GM18519 (cell line): ENCODE results near the gene MAPKAP1.

Experiments used
- ATAC-seq: cut with Tn5 transposase; IDR thresholded peaks from one replicate; pipeline ENCODE4 v1.9.1; 2021; ENCODE audit warnings: mild to moderate bottlenecking, moderate library complexity; ENCODE audit not compliant: unreplicated experiment, low FRiP score

The MAPKAP1 gene

DNA sequence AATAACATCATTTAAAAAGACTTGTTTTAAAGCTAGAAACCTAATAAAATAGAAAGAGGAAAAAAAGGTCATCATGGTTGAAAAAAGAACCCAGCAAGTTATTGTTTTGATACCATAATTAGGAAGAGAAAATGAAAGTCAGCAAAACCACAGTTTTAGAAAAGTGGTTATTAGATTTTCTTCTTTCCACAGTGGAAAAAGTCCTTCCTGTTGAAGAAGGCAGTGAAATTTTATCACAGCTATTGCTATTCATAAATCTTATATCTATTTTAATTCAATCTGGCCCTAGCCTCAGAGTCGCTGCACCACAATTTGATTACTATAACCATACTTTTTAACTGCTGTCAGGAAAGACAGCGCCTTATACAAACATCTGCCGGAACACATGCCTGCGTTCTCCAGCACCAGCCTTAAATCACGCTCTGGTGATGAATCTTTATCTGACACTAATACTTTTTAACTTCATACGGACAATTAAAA, 60.3 kb downstream of the MAPKAP1 start:
- ATAC-seq, result no peak

DNA sequence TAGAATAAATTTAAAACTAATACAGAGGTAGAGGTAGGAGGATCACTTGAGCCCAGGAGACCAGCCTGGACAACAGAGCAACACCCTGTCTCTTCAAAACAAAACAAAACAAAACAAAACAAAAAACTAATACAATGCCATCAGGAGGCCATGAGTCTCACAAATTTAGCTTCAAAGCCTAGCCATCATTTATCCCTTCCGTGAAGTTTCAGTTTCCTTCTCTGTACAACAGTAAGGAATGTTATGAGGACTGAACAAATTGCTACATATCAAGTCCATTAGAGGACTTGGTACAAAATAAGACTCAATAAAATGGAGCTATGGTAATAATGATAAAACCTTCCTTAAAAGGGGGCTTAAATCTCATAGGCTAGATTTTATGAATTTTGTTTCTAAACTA, 60.8 kb downstream of the MAPKAP1 start:
- no peak for ATAC-seq

DNA sequence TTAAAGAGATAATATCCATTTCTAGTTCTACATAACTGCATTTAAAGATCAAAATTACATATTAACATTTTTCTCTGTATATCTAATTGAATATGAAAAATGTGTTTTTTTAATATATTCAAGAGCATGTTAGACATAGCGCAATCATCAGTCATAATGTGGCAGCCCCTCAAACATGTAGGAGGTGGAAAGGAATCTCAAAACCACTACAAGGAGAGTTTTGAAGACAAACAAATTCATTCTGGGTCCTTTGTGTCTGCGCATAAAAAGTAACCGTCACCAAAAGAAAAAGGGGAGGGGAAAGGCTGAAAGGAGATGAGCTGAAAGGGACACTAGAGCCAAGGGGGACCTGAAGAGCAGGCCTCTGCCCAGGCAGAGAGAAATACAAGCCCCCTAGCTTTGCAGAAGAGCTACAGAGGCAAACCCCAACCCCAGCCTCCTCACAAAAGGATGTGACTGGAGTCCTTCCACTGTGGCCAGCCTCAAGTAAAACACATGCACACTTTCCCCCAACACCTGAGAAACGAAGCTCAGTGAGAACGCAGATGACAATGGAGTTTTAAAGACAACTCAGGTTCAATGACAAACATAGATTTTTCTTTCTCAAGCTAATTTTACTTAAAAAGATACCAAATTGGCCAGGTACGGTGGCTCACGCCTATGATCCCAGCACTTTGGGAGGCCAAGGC, 62.0 kb downstream of the MAPKAP1 start:
- ATAC-seq, result no peak

DNA sequence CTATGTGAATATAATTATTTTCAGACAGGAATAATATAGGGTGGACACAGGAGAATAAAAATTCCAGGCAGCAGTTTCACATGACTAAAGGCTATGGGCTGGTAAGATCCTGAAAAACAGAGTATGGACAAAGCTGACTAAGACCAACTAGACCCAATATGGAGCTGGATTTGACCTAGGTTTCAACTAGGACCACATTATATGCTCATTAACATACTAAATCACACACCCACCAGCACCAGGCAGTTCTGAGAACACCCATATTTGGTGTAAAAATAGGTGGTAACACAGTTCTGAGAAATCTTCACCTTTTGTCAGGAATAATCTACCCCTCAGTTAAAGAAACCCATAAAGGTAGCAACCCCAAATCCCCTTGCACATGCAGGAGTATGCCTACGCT, 64.7 kb downstream of the MAPKAP1 start:
- ATAC-seq, result no peak

DNA sequence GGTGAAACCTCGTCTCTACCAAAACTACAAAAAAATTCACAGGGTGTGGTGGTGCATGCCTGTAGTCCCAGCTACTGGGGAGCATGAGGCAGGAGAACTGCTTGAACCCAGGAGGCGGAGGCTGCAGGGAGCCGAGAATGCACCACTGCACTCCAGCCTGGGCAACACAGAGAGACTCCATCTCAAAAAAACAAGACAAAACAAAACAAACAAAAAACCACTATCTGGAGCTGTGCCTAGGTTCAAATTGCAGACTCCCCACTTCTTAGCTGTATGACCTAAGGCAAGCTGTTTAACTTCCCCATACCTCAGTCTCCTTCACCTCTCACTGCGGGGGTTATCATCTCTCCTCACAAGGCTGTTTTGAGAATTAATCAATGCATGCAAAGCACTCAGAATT, 68.0 kb downstream of the MAPKAP1 start:
- no peak for ATAC-seq

DNA sequence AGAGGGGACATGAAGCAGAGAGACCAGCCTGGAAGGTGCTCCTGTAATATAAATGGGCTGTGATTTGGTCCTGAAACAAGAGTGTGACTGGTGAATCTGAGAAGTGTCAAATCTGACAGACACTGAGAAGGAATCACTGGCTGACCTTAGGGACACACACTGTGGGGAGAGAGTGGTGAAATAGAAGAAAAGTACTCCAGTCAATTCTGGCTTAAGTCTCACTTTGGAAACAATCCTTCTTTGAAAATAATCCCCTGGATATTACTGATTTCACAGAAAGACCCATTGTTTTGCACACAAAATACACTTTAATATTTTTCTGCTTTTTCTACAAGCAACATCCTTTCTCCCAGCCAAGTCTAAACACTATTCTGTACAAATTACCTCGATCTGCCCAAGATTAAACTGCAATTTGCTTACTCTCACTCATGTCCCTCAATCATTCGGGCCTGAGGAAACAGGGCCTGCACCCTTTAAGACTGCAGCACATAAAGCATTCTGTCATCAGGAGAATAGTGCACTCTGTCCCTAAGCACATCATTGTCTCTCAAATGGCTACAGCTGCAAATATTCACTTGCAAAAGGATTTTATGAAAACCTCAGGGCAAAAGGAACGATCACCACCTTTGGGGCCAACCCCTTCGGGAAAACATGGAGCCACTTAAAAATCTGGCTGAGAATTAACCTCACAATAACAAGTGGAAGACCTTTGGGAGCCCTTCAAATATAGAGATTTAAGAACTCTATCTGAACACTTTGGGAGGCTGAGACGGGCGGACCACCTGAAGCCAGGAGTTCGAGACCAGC, 68.6 kb downstream of the MAPKAP1 start:
- no peak for ATAC-seq

DNA sequence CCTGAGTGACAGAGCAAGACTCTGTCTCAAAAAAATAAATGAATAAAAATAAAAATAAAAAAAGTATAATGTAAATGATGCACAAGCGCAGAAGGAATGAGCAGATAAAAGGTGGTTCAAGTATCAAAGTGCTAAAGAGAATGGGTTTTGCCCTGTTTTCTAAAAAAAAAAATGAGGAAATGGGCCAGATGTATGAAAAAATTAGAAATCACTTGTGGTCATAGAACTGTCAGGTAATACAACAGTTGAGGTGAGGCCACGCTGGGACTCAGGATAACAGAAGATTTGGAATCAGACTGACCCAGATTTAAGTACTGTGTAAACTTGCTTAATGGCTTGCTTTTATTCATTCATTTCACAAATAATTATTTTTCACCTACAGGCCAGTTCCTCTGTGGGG, 69.8 kb downstream of the MAPKAP1 start:
- ATAC-seq, result no peak

DNA sequence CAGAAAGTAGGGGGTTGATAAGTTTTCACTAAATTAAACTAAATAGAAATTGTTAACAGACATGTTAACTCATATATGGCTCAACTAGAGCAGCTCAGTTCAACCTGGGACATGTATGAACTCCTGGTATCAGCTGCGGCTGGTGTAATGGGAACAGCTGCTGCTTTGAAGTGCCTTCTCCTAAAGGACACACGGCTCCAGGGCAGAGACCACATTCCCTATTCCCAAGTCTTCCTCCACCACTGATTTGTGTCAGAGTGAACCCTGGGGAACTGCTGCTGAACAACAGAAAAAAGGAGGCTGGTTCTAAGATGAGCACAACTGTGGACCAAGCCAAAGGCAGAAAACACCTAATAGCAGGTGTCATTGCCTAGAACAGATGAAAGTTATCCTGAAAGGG, 71.1 kb downstream of the MAPKAP1 start:
- no peak for ATAC-seq

DNA sequence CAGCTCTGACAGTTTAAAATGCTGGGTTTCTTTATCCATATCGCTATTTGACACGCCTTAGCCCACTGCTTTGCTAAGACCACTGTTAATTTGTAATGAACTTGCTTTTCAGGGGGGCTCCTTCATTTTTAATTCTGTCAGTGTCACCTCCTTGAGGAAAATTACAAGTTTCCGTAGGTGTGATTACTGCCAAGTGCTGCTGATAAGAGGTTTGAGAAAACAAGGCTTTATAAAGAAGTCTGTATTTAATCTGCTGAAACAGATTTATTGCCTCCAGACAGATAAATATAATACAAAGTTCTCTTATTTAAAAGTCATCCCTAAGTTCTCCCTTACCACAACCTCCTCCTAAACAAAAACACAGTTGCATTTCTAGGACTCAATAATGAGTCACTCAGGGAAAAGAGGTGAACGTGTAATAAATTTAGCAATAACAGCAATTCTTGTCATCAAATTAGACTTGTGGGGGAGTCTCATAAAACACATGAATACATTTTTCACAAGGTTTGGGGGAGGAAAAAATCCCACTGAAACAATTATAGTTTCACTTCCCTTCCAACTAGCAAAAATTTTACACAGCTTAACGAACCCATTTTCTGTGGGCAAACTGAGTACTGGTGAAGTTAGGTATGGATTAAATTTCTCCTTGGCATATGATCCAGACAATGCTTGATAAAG, 72.8 kb downstream of the MAPKAP1 start:
- no peak for ATAC-seq

DNA sequence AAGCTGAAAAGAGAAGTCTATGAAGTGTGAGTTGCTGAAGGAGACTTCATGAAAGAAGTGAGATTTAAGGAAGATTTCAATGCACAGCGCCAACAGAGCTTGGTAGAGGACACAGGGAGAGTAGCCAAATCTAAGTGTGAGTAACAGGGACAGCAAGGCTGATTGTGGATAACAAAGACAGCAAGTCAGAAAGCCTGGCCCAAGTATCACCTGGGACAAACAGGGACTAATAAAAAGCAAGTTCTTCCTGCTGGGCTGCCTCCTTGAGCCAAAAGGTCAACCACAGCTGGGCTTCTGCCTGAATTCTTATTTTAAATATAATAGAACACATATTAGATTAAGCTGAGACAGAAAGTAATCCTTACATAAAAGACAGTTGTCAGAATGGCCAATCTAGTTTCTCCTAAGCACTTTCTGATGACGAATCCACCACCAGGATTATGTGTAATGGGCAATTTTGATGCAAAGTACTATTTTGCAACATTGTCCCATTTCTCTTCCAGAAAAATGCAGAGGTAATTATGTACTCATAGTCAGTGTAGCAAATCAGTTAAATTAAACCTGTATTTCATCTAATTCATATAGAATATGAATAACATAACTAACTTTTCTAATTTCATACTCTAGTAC, 73.8 kb downstream of the MAPKAP1 start:
- no peak for ATAC-seq

DNA sequence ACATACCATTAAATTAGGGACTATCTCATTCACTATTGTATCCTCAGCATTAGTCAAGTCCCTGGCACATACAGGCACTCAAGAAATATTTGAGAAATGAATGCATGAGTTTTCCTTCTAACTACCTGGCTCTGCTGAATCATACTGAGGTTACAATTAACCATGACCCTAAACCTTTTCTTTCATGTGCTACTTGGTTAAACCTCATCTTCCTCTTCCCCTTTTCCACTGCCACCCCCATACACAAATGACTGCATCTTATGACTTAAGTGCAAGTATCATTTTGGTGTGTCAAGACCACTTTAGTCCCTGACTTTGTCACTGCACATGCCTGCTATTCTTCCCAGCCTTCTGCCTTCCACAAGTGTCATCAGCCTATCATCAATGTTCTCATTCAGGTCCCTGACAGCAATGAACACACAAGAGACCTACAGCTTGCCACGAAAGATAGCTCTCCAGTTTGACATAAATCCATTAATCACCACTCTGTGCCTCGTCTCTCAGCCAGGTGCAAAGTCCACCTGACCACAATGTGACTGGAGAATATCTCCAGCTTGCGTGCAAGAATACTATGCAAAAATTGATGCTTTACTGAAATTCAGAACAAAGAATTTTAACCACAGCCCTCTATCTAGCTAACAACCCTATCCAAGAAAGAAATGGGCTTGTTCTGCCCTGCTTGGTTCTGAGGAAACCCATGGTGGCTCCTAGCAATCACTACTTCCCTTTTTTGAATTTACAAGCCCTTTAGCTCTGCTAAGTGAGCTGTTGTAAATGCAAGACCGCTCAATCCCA, 74.5 kb downstream of the MAPKAP1 start:
- peak; percentile 34 for ATAC-seq

DNA sequence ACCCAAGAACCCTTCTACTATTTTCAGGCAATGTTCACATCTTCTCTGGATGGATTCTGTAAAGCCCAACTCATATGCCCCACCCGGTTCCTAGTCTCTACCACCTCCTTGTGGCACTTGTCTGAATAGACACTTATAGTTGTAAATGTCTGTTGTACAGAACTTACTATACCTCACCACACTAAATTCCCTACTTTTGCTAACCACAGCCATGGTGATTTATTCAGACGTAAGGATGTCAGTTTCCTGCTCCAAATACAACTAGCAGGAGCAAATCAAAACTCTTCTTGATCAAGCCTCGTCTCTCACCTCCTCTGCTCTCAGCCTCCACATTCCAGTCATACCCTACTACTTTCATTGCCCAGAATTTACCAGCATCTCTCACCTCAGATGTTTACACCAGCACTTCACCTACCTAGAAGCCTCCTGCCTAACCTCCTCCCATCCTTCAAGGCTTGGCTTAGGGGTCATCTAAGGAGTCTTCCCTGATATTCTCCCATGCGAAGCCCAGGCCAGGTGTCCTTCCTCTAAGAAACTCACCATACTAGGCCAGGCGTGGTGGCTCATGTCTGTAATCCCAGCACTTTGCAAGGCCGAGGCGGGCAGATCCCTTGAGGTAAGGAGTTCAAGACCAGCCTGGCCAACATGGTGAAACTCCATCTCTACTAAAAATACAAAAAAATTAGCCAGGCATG, 75.5 kb downstream of the MAPKAP1 start:
- no peak for ATAC-seq

DNA sequence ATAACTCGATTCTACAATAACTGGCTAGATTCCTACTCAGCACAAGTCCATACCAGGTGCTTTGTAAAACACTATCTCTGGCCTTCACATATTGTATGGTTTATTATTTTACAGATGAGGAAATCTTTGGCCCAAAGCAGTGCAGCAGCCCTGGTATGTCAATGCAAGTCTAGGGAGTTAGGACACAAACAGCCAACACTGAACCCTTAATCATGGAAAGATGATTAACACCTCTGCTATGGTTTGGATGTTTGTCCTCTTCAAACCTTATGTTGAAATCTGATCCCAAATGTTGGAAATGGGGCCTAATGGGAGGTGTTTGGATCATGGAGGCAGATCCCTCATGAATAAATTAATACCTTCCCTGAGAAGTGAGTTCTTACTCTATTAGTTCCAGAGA, 76.6 kb downstream of the MAPKAP1 start:
- ATAC-seq, result no peak

DNA sequence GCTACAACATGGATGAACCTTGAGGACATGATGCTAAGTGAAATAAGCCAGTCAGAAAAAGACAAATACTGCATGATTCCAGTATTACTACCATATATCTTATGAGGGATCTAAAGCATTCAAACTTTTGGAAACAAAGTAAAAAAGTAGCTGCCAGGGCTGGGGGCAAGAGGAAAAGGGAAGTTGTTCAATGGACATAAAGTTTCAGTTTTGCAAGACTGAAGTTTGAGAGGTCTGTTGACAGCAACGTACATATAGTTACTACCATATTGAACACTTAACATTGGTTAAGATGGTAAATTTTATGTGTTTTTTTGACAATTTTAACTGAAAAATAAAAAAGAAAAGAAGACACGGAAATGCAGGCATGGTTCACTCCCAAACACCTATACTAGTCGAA, 77.6 kb downstream of the MAPKAP1 start:
- ATAC-seq, result no peak

DNA sequence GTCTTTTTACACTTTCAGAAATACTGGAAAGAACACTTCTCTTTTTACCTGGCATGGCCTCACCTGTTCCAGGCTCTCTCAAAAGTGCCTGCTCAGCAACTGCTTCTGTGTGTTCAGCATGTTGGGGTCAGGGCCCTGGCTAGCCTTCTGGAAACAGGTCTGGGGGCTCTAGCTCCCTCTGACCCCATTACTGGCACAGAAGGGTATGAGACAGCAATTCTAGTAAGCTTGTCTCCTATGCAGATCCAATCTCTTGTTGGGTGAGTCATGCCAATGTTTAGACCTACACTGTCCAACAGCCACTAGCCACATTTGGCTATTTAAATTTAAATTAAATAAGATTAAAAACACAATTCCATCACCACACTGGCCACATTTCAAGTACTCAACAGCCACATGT, 80.8 kb downstream of the MAPKAP1 start:
- no peak for ATAC-seq

DNA sequence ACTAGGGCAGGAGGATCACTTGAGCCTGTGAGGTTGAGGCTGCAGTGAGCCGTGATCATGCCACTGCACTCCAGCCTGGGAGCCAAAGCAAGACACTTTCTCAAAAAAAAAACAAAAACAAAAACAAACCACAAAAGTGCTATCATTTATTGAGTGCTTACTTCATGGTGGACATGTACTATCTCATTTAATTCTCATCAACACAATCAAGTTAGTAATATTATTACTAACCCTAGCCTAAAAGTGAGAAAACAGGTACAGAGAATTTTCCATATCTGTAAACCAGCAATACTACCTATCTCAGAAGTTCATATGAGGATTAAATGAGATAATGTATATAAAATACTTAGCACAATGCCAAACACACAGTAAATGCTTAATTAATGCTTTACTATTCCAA, 85.8 kb downstream of the MAPKAP1 start:
- ATAC-seq, result no peak

DNA sequence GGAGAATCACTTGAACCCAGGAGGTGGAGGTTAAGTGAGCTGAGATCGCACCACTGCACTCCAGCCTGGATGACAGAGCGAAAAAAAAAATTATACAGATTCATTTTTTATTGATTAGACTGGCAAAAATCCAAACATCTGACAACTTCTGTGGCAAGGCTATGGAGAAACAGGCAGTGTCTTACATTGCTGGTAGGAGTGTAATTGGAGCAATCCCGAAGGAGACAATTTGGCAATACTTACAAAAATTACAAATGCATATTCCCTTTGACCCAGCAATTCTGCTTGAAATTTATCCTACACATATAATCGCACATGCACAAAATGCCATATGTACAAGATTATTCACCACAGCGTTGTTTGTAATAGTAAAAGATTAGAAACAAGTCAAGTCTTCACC, 86.8 kb downstream of the MAPKAP1 start:
- ATAC-seq, result no peak

DNA sequence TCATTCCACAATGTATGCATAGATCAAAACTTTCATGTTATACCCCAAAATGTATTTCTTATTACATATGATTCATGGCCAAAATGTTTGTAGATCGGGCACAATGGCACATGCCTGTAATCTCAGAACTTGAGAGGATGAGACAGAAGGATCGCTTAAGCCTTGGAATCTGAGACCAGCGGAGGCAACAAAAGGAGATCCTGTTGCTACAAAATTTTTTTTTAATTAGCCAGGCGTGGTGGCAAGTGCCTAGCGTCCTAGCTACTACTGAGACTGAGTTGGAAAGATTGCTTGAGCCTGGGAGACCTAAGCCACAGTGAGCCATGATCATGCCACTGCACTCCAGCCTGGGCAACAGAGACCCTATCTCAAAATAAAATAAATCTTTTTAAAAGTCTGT, 89.9 kb downstream of the MAPKAP1 start:
- no peak for ATAC-seq

DNA sequence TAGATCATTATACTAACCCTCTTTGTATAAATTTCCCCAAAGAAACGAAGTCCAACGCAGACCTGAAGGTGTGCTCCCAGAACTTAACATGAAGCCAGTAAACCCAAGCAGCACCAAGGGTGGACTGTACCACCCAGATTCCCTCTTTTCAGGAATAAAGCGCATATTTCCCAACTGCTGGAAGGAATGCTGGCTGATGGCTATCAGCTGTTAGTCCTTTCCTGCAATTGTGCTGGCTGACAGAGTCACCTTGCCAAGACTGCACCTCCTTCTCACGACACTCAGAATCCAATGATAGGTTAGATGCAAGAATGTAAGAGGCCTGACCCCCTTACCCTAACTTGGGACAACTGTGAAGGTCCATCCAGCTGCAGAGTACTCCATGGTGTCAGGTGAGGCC, 93.9 kb downstream of the MAPKAP1 start:
- no peak for ATAC-seq

DNA sequence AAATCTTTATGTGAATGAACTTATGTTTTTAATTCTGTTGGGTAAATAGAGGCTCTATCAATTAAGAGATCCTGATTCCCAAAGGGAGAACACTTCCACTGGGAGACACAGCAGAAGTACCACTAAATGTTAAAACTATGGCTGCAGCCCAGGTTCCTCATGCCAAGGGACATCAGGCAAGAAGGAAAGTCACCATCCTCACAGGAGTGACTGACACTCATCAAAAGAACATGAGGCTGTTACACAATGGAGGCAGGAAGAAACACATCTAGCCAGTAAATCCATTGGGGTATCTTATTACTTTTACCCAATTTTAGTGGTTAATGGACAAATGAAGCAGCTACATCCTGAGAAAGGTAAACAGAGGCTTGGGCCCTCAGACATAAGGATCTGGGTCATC, 94.4 kb downstream of the MAPKAP1 start:
- no peak for ATAC-seq
